ENCODE results near the gene MRPL1.
"Not testable (repeated sequence)": the region's sequence is repeated elsewhere in the genome, so short reads cannot be mapped to it uniquely, and the experiment has no call there.

MRPL1 gene

GRCh38 chr4:77920371-77920770, 57.7 kb downstream of the MRPL1 start:
- no peak for DNase-seq

GRCh38 chr4:77921701-77922100, 59.1 kb downstream of the MRPL1 start:
- DNase-seq = no peak

- DNase-seq = no peak
These were observed 59.8 kb downstream of the MRPL1 start for GRCh38 chr4:77922158-77923094.

- DNase-seq = no peak
These were observed 65.6 kb downstream of the MRPL1 start for GRCh38 chr4:77927991-77928925.

- no peak for DNase-seq
These were observed 67.6 kb downstream of the MRPL1 start for GRCh38 chr4:77930154-77930639.

GRCh38 chr4:77930876-77931275, 68.2 kb downstream of the MRPL1 start:
- DNase-seq = no peak

- no peak for DNase-seq
These were observed 69.0 kb downstream of the MRPL1 start for GRCh38 chr4:77931452-77932135.

- DNase-seq = no peak
These were observed 75.9 kb downstream of the MRPL1 start for GRCh38 chr4:77938560-77938959.

- DNase-seq = not testable (repeated sequence)
These were observed 83.3 kb downstream of the MRPL1 start for GRCh38 chr4:77945929-77946328.

- DNase-seq = no peak
These were observed 87.6 kb downstream of the MRPL1 start for GRCh38 chr4:77950203-77950602.

GRCh38 chr4:77952457-77952856, 89.8 kb downstream of the MRPL1 start:
- DNase-seq = no peak

- no peak for DNase-seq
These were observed 92.1 kb downstream of the MRPL1 start for GRCh38 chr4:77954690-77955089.

GRCh38 chr4:77956917-77957316, 94.3 kb downstream of the MRPL1 start:
- DNase-seq = no peak

GRCh38 chr4:77958897-77959296, 96.3 kb downstream of the MRPL1 start:
- no peak for DNase-seq

GRCh38 chr4:77959566-77960338, 97.1 kb downstream of the MRPL1 start:
- DNase-seq = no peak

- no peak for DNase-seq
These were observed 97.7 kb downstream of the MRPL1 start for GRCh38 chr4:77960367-77960766.

GRCh38 chr4:77963004-77963403, 100.4 kb downstream of the MRPL1 start:
- no peak for DNase-seq

GRCh38 chr4:77973657-77974056, 111.0 kb downstream of the MRPL1 start:
- not testable (repeated sequence) for DNase-seq

- not testable (repeated sequence) for DNase-seq
These were observed 120.4 kb downstream of the MRPL1 start for GRCh38 chr4:77982900-77983540.

- DNase-seq = not testable (repeated sequence)
These were observed 121.1 kb downstream of the MRPL1 start for GRCh38 chr4:77983612-77984311.

GRCh38 chr4:77989968-77990367, 127.3 kb downstream of the MRPL1 start:
- no peak for DNase-seq
